OCI-LY3 (cell line): ENCODE results near the gene GRIA3.

ENCODE experiments used
- CTCF ChIP-seq: fragments of 200-600, 300-600 bp; sonication (generic); IDR thresholded peaks from 2 replicates; pipeline ENCODE4 v1.5.1; 2014; ENCODE audit warnings: antibody characterized with exemption, low read length, low read depth
- EZH2phosphoT487 ChIP-seq: fragments of 200-600 bp; shearing (Covaris generic); IDR thresholded peaks from 2 replicates; pipeline ENCODE4 v1.6.1; 2018; ENCODE audit warnings: antibody characterized with exemption, mixed run types, low read depth

DNA sequence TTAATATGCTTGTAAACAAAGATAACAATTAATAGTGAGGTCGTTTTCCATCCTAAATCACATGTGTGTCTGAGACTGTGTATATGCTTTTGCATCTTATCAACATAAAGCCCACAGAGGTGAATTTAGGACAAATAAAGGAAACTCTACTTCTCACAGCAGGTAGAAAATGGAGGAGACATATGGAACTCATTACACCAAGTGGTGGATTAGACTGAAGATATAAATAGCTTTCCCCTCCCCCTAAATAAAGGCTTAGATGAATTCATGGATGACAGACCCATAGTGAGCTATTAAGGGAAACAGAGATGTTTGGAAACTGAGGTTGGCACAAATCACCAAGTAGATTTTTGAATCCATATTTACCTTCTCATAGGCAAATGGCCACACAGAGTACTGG is 79.7 kb downstream of the GRIA3 start:
- TF ChIP-seq CTCF (no peak), EZH2phosphoT487 (no peak)
